IgD-negative memory B cell (primary cell): ENCODE measurements around the gene FNIP2. TPM values are rescaled to one million over a fixed set of nuclear protein-coding genes. Genes with fewer than 3 reads are reported as not detected.

Source experiments
- H3K27ac Mint-ChIP-seq, 3 donors: one replicate each; pipeline ENCODE4 v1.8.0; 2020 to 2022; ENCODE audit warnings: mild to moderate bottlenecking in 3 of 3, mixed read lengths in 3 of 3, moderate library complexity in 1 of 3
- H3K27me3 Mint-ChIP-seq: one replicate; pipeline ENCODE4 v1.8.0; 2021; ENCODE audit warnings: mixed read lengths
- H3K36me3 Mint-ChIP-seq: one replicate; pipeline ENCODE4 v1.8.0; 2020; ENCODE audit warnings: mild to moderate bottlenecking, mixed read lengths
- H3K4me1 Mint-ChIP-seq, 3 donors: one replicate each; pipeline ENCODE4 v1.8.0; 2020 to 2022; ENCODE audit warnings: mixed read lengths in 3 of 3, mild to moderate bottlenecking in 1 of 3
- H3K4me3 Mint-ChIP-seq, 4 donors: one replicate each; pipeline ENCODE4 v1.8.0; 2020 to 2022; ENCODE audit warnings: mild to moderate bottlenecking in 4 of 4, mixed read lengths in 4 of 4, moderate library complexity in 3 of 4
- H3K9me3 Mint-ChIP-seq, 3 donors: one replicate each; pipeline ENCODE4 v1.8.0; 2020 to 2021; ENCODE audit warnings: mixed read lengths in 3 of 3, mild to moderate bottlenecking in 1 of 3
- polyA plus RNA-seq: library from polyadenylated mRNA; unstranded; fragments of 300-500 nt; fragmentation: Illumina TruSeq; gene quantifications from one replicate; pipeline ENCODE4 v1.2.3, GENCODE V29; 2021

Gene FNIP2
- polyA plus RNA-seq, 1 donor from 2014 or later = 0.06 TPM

DNA sequence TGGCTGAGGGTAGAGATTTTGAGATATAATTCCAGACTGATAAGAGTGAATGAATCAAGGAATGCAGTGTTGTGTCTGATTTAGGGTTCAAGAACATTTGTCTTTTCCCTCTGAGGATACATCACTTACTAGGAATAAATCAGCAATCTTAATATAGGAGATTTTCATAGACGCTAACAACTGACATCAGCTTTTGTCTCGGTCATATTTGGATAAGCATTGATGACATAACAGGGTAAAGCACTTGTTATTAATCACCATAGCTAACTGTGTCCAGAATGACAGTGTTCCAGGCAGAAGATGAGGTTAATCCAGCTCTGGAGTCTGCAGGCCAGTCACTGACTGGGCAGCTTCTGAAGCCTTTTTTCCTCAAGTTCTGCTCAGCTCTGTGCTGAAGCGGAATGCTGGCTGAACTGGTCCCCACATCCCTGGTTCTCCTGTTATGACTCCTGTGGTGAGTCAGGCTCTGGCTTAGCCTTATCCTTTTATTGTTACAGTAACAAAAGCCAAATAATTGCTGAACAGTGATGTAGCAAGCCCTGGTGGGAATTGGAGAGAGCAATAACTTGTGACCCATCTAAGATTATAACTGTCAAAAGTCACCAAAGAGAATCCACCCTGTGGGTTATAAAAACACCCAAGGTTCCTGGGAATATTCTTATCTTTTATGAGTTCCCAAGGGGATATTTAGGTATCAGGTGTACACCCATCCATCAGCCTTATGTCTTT lies 41.8 kb downstream of the FNIP2 start:
- Mint-ChIP-seq H3K9me3 (peaks cover 0 to 6% (median 2%) of the 10 kb centered on the region in 3 donors), H3K27me3 (peaks cover 63% of the 10 kb centered on the region), H3K27ac (peak overlapping the region in 1 of 3 donors; percentile 28), H3K36me3 (no peaks in the 10 kb centered on the region), H3K4me1 (peaks cover 18 to 20% (median 18%) of the 10 kb centered on the region in 3 donors), H3K4me3 (peak overlapping the region in 2 of 4 donors; percentile 55 to 76)

DNA sequence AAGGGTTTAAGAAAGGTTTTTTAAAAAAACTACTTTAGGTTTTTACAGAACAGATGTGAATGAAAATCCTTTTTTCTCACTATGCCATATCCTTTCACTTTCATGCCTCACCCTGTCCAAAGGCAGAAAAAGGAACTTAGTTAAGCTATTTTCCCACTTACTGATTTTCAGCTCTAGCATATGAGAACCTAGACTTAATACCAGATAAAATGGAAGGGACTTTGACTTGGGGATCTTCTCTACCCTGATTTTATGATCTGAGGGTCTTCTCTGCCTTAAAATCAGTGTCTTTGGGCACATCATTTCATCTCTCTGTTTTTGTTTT lies 42.4 kb downstream of the FNIP2 start:
- no peak overlapping the region for H3K27ac Mint-ChIP-seq
- peaks cover 0 to 6% (median 2%) of the 10 kb centered on the region in 3 donors for H3K9me3 Mint-ChIP-seq
- H3K4me1 Mint-ChIP-seq = peaks cover 18 to 20% (median 18%) of the 10 kb centered on the region in 3 donors
- peaks cover 60% of the 10 kb centered on the region for H3K27me3 Mint-ChIP-seq
- H3K4me3 Mint-ChIP-seq = no peak overlapping the region
- no peaks in the 10 kb centered on the region for H3K36me3 Mint-ChIP-seq

- peaks cover 18 to 20% (median 18%) of the 10 kb centered on the region in 3 donors for H3K4me1 Mint-ChIP-seq
- H3K27ac Mint-ChIP-seq = no peak overlapping the region
- H3K27me3 Mint-ChIP-seq = peaks cover 57% of the 10 kb centered on the region
- H3K36me3 Mint-ChIP-seq = no peaks in the 10 kb centered on the region
- peak overlapping the region in 2 of 4 donors; percentile 9 to 65 for H3K4me3 Mint-ChIP-seq
- peaks cover 0 to 6% (median 2%) of the 10 kb centered on the region in 3 donors for H3K9me3 Mint-ChIP-seq
Observed at GRCh38 chr4:158811704-158812103, 42.9 kb downstream of the FNIP2 start.

DNA sequence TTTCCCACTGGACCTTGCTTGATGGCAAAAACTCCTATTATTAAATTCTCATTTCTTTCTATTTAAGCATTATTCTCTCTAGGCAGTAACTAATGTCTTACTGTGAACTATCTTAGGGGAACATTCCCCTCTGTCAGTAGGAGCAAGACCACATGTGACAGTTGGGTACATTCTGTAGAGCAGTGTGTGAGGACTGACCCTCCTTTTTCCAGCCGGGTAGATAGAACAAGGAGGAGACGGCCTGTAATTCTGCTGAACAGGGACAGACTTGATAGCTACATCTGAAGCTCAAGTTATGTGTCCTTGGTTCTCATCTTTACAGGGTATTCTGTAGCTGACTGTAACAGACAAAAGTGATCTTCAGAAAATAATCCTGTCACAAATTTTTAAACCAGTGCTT lies 43.3 kb downstream of the FNIP2 start:
- Mint-ChIP-seq H3K4me1 (peaks cover 18 to 21% (median 18%) of the 10 kb centered on the region in 3 donors), H3K36me3 (no peaks in the 10 kb centered on the region), H3K9me3 (peaks cover 0 to 6% (median 2%) of the 10 kb centered on the region in 3 donors), H3K27ac (no peak overlapping the region), H3K27me3 (peaks cover 62% of the 10 kb centered on the region), H3K4me3 (peak overlapping the region in 1 of 4 donors; percentile 9)

DNA sequence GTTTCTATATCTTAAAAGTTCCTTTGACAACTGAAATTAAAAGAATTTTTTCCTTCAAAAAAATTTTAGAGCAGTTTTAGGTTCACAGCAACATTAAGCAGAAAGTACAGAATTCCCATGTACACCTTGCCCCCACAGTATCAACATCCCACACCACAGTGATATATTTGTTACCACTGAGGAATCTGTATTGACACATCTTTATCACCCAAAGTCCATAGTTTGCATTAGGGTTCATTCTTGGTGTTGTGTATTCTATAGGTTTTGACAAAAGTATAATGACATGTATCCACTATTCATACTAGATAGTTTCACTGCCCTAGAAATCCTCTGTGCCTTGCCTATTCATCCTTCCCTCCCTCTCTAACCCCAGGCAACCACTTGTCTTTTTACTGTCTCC lies 43.7 kb downstream of the FNIP2 start:
- peaks cover 0 to 6% (median 2%) of the 10 kb centered on the region in 3 donors for H3K9me3 Mint-ChIP-seq
- no peak overlapping the region for H3K27ac Mint-ChIP-seq
- H3K4me1 Mint-ChIP-seq = peaks cover 18 to 23% (median 18%) of the 10 kb centered on the region in 3 donors
- peaks cover 63% of the 10 kb centered on the region for H3K27me3 Mint-ChIP-seq
- H3K4me3 Mint-ChIP-seq = no peak overlapping the region
- no peaks in the 10 kb centered on the region for H3K36me3 Mint-ChIP-seq

DNA sequence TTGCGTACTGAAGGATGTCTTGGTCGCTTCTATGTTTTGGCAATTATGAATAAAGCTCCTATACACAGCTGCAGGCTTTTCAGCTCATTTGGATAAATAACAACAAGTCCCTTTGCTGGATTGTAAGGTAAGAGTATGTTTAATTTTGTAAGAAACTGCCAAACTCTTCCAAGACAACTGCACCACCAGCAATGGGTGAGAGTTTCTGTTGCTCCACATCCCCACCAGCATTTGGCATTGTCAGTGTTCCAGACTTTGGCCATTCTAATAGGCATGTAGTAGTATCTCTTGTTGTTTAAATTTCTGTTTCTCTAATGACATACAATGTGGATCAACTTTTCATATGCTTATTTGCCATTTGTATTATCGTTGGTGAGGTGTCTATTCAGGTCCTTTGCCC lies 44.3 kb downstream of the FNIP2 start:
- H3K36me3 Mint-ChIP-seq = no peaks in the 10 kb centered on the region
- peaks cover 65% of the 10 kb centered on the region for H3K27me3 Mint-ChIP-seq
- no peak overlapping the region for H3K27ac Mint-ChIP-seq
- peaks cover 0 to 6% (median 0%) of the 10 kb centered on the region in 3 donors for H3K9me3 Mint-ChIP-seq
- H3K4me1 Mint-ChIP-seq = peaks cover 18 to 23% (median 23%) of the 10 kb centered on the region in 3 donors
- H3K4me3 Mint-ChIP-seq = no peak overlapping the region

DNA sequence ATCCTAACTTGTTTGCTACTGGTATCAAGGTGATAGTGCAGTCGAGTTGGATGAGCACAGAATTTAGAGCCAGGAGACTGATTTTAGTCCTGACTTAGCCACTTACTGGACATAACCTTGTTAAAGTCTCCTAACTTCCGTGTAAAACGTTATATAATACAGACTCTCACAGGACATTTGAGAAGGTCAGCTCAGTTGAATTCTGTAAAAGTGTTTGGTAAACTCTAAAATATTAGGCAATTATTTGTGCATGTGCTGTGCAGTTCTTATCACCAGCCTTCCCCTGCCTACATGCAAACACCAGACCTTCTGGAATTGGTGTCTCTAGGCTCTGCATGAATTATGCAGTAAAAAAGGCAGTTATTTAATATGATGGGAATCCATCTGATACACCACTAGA lies 45.4 kb downstream of the FNIP2 start:
- no peak overlapping the region for H3K4me3 Mint-ChIP-seq
- no peak overlapping the region for H3K27ac Mint-ChIP-seq
- peaks cover 66% of the 10 kb centered on the region for H3K27me3 Mint-ChIP-seq
- peaks cover 0 to 4% (median 0%) of the 10 kb centered on the region in 3 donors for H3K9me3 Mint-ChIP-seq
- peaks cover 16 to 23% (median 23%) of the 10 kb centered on the region in 3 donors for H3K4me1 Mint-ChIP-seq
- H3K36me3 Mint-ChIP-seq = no peaks in the 10 kb centered on the region

DNA sequence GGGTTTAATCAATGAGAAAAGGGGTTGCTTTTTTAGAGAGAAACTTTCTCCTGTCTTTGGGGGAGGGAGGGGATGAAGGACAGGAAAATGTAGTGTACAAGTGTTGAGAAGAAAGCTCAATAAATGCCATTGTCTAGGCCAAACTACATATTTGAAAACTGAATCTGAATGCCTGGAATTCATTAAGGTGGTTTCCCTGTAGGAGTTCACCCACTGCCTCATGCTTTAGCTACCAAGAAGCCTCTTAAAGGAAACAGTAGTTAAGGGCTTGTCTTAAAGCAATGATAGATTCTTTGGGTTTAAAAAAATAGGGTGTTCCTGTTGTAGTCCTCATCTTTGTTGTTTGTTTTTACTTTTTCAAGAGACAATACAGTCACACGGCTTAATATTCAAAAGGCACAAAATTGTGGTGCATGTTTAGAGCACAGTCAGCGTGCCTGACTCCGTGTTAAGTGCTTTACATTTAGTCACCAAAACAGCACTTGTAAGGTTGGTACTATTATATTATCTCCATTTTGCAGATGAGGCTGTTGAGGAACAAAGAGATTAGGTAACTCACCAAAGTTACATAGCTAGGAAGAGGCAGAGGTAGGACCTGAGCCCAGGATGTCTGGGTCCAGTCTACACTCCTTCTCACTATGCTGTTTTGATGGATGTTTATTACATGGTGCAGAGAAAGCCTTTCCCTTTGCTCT lies 46.0 kb downstream of the FNIP2 start:
- Mint-ChIP-seq H3K9me3 (peaks cover 0 to 4% (median 0%) of the 10 kb centered on the region in 3 donors), H3K36me3 (no peaks in the 10 kb centered on the region), H3K4me1 (peaks cover 12 to 18% (median 18%) of the 10 kb centered on the region in 3 donors), H3K4me3 (no peak overlapping the region), H3K27ac (no peak overlapping the region), H3K27me3 (peaks cover 61% of the 10 kb centered on the region)

- no peak overlapping the region for H3K27ac Mint-ChIP-seq
Observed at GRCh38 chr4:158816955-158817354, 48.1 kb downstream of the FNIP2 start.

GRCh38 chr4:158817562-158818296 lies 48.9 kb downstream of the FNIP2 start:
- Mint-ChIP-seq H3K9me3 (peaks cover 0 to 6% (median 0%) of the 10 kb centered on the region in 3 donors), H3K4me3 (no peak overlapping the region), H3K4me1 (peaks cover 0 to 5% (median 3%) of the 10 kb centered on the region in 3 donors), H3K27ac (no peak overlapping the region), H3K36me3 (no peaks in the 10 kb centered on the region), H3K27me3 (peaks cover 52% of the 10 kb centered on the region)

More at GRCh38 chr4:158816955-158817354, 48.1 kb downstream of the FNIP2 start:
- Mint-ChIP-seq H3K4me1 (peaks cover under 1 to 5% (median 3%) of the 10 kb centered on the region in 3 donors), H3K9me3 (peaks cover 0 to 6% (median 0%) of the 10 kb centered on the region in 3 donors), H3K4me3 (no peak overlapping the region), H3K36me3 (no peaks in the 10 kb centered on the region), H3K27me3 (peaks cover 53% of the 10 kb centered on the region)

- H3K36me3 Mint-ChIP-seq = no peaks in the 10 kb centered on the region
- peaks cover 49% of the 10 kb centered on the region for H3K27me3 Mint-ChIP-seq
- H3K27ac Mint-ChIP-seq = no peak overlapping the region
- peaks cover 0 to 5% (median 3%) of the 10 kb centered on the region in 3 donors for H3K4me1 Mint-ChIP-seq
- H3K9me3 Mint-ChIP-seq = peaks cover 0 to 3% (median 0%) of the 10 kb centered on the region in 3 donors
- H3K4me3 Mint-ChIP-seq = no peak overlapping the region
Observed at GRCh38 chr4:158818560-158819140, 49.8 kb downstream of the FNIP2 start.

DNA sequence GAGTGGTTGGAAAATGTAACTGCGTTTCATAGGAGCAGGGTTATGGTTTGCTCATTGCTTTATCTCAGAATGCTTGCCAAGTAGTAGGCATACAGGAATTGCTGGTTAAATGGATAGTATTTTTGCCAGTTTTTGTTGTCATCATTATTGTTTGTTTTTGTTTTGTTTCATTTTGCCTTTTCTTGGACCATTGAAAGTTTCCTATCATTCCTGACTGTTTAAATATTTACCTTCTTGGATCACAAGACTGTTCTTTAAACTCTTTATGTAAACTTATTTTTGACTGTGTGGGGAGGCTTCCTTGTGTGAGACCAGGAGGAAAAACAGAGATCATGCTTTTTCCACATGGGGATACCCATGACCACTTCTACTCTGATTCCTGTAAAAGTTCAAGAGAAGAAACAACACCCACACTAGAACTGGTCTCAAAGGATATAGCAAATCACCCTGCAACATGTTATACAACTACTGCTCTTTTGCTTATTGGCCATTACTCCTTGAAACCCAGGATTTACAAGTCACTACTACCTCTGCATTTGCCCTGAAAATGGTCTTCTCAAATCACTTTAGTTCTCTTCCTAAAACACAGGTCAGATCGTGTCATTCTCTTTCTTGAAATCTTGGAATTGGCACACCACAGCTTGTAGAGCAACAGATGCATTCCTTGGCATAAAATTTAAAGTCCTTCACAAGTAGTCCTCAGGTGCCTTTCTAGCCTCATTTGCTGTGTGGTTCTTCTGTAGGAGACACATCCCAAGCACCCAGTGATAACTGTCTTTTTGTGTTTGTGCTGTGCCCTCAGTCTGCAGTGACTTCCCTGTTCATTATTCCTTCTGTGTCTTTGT lies 51.3 kb downstream of the FNIP2 start:
- Mint-ChIP-seq H3K4me1 (peaks cover 0 to 5% (median 3%) of the 10 kb centered on the region in 3 donors), H3K4me3 (no peak overlapping the region), H3K27me3 (peaks cover 45% of the 10 kb centered on the region), H3K27ac (no peak overlapping the region), H3K36me3 (no peaks in the 10 kb centered on the region), H3K9me3 (peaks cover 0 to 3% (median 0%) of the 10 kb centered on the region in 3 donors)

DNA sequence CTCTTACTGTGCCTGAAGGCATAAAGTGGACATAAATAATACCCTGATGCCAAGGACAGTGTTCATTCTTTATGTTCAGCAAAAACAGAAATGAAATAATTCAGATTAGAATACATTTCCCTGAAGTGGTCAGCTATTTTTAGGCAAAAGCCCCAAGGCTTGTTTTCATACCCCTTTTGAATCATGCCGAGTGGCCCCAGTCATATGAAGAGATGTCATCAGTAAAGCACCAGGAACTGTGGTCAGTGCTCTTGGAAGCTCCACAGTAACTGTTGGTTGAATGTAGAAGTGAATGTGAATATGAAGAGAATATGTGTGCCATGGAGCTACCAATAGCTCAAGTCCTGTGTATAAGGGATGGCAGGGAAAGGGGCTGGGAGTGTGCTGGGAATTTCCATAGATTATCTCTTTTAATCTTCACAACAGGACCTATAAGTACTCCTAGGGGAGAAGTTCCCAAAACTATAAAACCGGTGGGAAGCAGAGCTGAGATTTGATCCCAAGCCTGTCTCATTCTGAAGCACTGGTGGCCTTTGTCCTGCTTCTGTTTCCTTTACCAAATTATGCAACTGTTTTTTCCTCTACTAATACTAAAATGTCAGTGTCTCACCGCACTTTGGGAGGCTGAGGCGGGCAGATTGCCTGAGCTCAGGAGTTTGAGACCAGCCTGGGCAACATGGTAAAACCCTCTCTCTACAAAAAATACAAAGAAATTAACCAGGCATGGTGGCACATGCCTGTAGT lies 52.6 kb downstream of the FNIP2 start:
- Mint-ChIP-seq H3K4me3 (no peak overlapping the region), H3K9me3 (peaks cover 0 to 3% (median 0%) of the 10 kb centered on the region in 3 donors), H3K4me1 (peaks cover 0 to 5% (median 3%) of the 10 kb centered on the region in 3 donors), H3K36me3 (no peaks in the 10 kb centered on the region), H3K27ac (peak overlapping the region in 1 of 3 donors; percentile 14), H3K27me3 (peaks cover 42% of the 10 kb centered on the region)
